ENCODE data around the gene NINJ1. TPM values are rescaled to one million over a fixed set of nuclear protein-coding genes. Genes with fewer than 3 reads are reported as not detected.

NINJ1 gene
- total and polyA plus RNA-seq, 2 of the 8 experiments (the other 6 are each of a cell fraction or from before 2014, with no cell fraction given), result 28.2 to 65.6 TPM

GRCh38 chr9:93131599-93132286 is 2.3 kb downstream of the NINJ1 start (continued):
- TF ChIP-seq CTCF (IDR thresholded peaks at IDR 0.05; ENCODE audit: control extremely low read depth in 1 of 3, insufficient read depth in 1 of 3, low read depth in 1 of 3, low read length in 3 of 3) (no peak), NANOG (IDR thresholded peaks at IDR 0.05; ENCODE audit: insufficient read depth, low read depth, low read length, poor library complexity, severe bottlenecking) (no peak), BACH1 (IDR thresholded peaks at IDR 0.05; ENCODE audit: low read length) (no peak), EGR1 (IDR thresholded peaks at IDR 0.05; ENCODE audit: borderline replicate concordance, low read depth, low read length) (no peak), POU5F1 (IDR thresholded peaks at IDR 0.05; ENCODE audit: low read depth, low read length) (no peak), RNF2 (IDR thresholded peaks at IDR 0.05; ENCODE audit: borderline replicate concordance, low read depth, low read length, missing control alignments, poor library complexity, severe bottlenecking) (no peak), RXRA (IDR thresholded peaks at IDR 0.05; ENCODE audit: insufficient read depth, low read depth, low read length) (no peak), SP1 (IDR thresholded peaks at IDR 0.05; ENCODE audit: low read depth, low read length) (no peak), SIRT6 (IDR thresholded peaks at IDR 0.05; ENCODE audit: low read length) (no peak), SP4 (IDR thresholded peaks at IDR 0.05; ENCODE audit: low read length) (no peak)

All from H1 (cell line).